Body of pancreas (tissue), 4 donors: ENCODE results near the gene CDC42BPA.

Source experiments
- CTCF ChIP-seq, 7 experiments: fragments of 450-650 bp in 4 of 7; fragments of 200-600 bp in 3 of 7; sonication (generic) in 3 of 7; IDR thresholded peaks; one replicate each; pipeline ENCODE4 v1.5.1; 2016 to 2019; ENCODE audit warnings: antibody characterized with exemption in 7 of 7
- POLR2A ChIP-seq, 3 donors: fragments of 450-650 bp; IDR thresholded peaks; one replicate each; pipeline ENCODE4 v1.6.1; 2016; ENCODE audit warnings: antibody characterized with exemption in 3 of 3, mild to moderate bottlenecking in 2 of 3

GRCh38 chr1:227364657-227365056, 46.4 kb upstream of the CDC42BPA start:
- no peak for TF ChIP-seq CTCF (IDR thresholded peaks at IDR 0.05)
- no peak for TF ChIP-seq POLR2A (IDR thresholded peaks at IDR 0.05)
